ENCODE measurements around the gene RYR2.
A peak's percentile ranks its signal among the peaks of the same experiment; 100 is the strongest.

DNA sequence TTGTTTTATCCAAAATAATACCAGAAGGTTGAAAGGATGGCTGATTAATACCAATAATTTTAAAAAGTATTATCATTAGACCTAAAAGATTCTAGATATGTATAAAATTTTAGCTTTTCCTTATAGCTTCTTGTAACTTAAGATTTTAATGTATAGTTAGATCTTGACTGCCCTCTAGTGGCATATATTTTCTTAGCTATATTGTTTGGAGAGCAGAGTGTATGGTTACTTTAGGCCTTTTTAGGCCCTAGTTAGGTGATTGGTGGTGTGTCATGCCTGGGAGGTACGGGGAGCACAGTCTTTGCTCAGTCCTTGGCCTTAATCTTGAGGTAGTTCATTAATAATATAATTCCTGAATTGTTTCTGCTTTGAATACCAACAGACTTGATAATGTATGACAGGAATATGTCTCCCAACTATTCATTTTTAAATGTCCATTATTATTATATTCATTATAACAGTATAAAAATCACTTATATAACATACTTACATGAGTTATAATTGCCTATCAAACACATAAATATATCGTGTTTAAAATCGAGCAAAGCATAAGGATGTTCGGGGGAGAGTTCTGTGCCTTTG lies 520.3 kb downstream of the RYR2 start:
- no peak for TF ChIP-seq POLR2A (IDR thresholded peaks at IDR 0.05)
- TF ChIP-seq CTCF (IDR thresholded peaks at IDR 0.05) = peak in 5 of 6 experiments; percentile 12 to 64 (median 54)
